ENCODE results near the gene KCNMB2.

KCNMB2 gene

GRCh38 chr3:178752843-178753242 is 216.6 kb downstream of the KCNMB2 start:
- no peak for DNase-seq (ENCODE audit: low read depth)

- no peak for DNase-seq (ENCODE audit: low read depth)
Observed at GRCh38 chr3:178754852-178755510, 218.7 kb downstream of the KCNMB2 start.

GRCh38 chr3:178761024-178761423 is 224.8 kb downstream of the KCNMB2 start:
- DNase-seq (ENCODE audit: low read depth), result no peak

- DNase-seq (ENCODE audit: low read depth), result no peak
Observed at GRCh38 chr3:178761461-178761860, 225.2 kb downstream of the KCNMB2 start.

- no peak for DNase-seq (ENCODE audit: low read depth)
Observed at GRCh38 chr3:178762385-178762784, 226.1 kb downstream of the KCNMB2 start.

- DNase-seq (ENCODE audit: low read depth), result no peak
Observed at GRCh38 chr3:178765472-178765871, 229.2 kb downstream of the KCNMB2 start.

GRCh38 chr3:178767581-178767980 is 231.3 kb downstream of the KCNMB2 start:
- no peak for DNase-seq (ENCODE audit: low read depth)

GRCh38 chr3:178768072-178768864 is 232.0 kb downstream of the KCNMB2 start:
- DNase-seq (ENCODE audit: low read depth), result no peak

- no peak for DNase-seq (ENCODE audit: low read depth)
Observed at GRCh38 chr3:178771511-178771910, 235.3 kb downstream of the KCNMB2 start.

- DNase-seq (ENCODE audit: low read depth), result no peak
Observed at GRCh38 chr3:178772746-178773145, 236.5 kb downstream of the KCNMB2 start.

GRCh38 chr3:178773358-178773757 is 237.1 kb downstream of the KCNMB2 start:
- no peak for DNase-seq (ENCODE audit: low read depth)

GRCh38 chr3:178777718-178778411 is 241.6 kb downstream of the KCNMB2 start:
- no peak for DNase-seq (ENCODE audit: low read depth)

- no peak for DNase-seq (ENCODE audit: low read depth)
Observed at GRCh38 chr3:178778589-178778988, 242.4 kb downstream of the KCNMB2 start.

- no peak for DNase-seq (ENCODE audit: low read depth)
Observed at GRCh38 chr3:178785961-178786360, 249.7 kb downstream of the KCNMB2 start.

GRCh38 chr3:178787960-178788359 is 251.7 kb downstream of the KCNMB2 start:
- DNase-seq (ENCODE audit: low read depth), result no peak

- DNase-seq (ENCODE audit: low read depth), result no peak
Observed at GRCh38 chr3:178794711-178795110, 258.5 kb downstream of the KCNMB2 start.

GRCh38 chr3:178795349-178795748 is 259.1 kb downstream of the KCNMB2 start:
- no peak for DNase-seq (ENCODE audit: low read depth)

GRCh38 chr3:178802259-178802658 is 266.0 kb downstream of the KCNMB2 start:
- no peak for DNase-seq (ENCODE audit: low read depth)

- DNase-seq (ENCODE audit: low read depth), result no peak
Observed at GRCh38 chr3:178802993-178803693, 266.9 kb downstream of the KCNMB2 start.

- no peak for DNase-seq (ENCODE audit: low read depth)
Observed at GRCh38 chr3:178804606-178805005, 268.4 kb downstream of the KCNMB2 start.

- DNase-seq (ENCODE audit: low read depth), result no peak
Observed at GRCh38 chr3:178805741-178806140, 269.5 kb downstream of the KCNMB2 start.

GRCh38 chr3:178806651-178807050 is 270.4 kb downstream of the KCNMB2 start:
- DNase-seq (ENCODE audit: low read depth), result no peak

Measured in T-helper 22 cell (primary cell).